ENCODE results near the gene PTPA.

PTPA gene

GRCh38 chr9:129102791-129103594 is 8.2 kb upstream of the PTPA start:
- H3K4me3 ChIP-seq (ENCODE audit: low read length), result no peak overlapping the region
- H2AFZ ChIP-seq (ENCODE audit: low read length), result no peak overlapping the region
- no peak overlapping the region for H3K27ac ChIP-seq (ENCODE audit: low read length)
- H3K9ac ChIP-seq (ENCODE audit: low read length), result no peak overlapping the region
- TF ChIP-seq EZH2phosphoT487 (IDR thresholded peaks at IDR 0.05; ENCODE audit: low read length) (no peak), CTCF (IDR thresholded peaks at IDR 0.05; ENCODE audit: low read length) (peak; percentile 54)
- H3K27me3 ChIP-seq (replicated peaks; ENCODE audit: insufficient read depth, low read length), result peaks cover 13% of the 10 kb centered on the region
- no peaks in the 10 kb centered on the region for H3K9me2 ChIP-seq (replicated peaks; ENCODE audit: insufficient read depth, low read length)
- H3K9me3 ChIP-seq (replicated peaks; ENCODE audit: insufficient read depth, low read length), result no peaks in the 10 kb centered on the region
- DNase-seq, result peak; percentile 46
- no peaks in the 10 kb centered on the region for H3F3A ChIP-seq (ENCODE audit: insufficient read depth, low read length)
- H3K4me2 ChIP-seq (ENCODE audit: low read depth, low read length), result no peak overlapping the region
- H3K79me2 ChIP-seq (ENCODE audit: low read length), result no peaks in the 10 kb centered on the region
- H3K4me1 ChIP-seq (ENCODE audit: low read length), result no peaks in the 10 kb centered on the region
- H3K36me3 ChIP-seq (replicated peaks; ENCODE audit: insufficient read depth, low read length), result no peaks in the 10 kb centered on the region
- H4K20me1 ChIP-seq (ENCODE audit: insufficient read depth, low read length), result no peaks in the 10 kb centered on the region

GRCh38 chr9:129103595-129103965 is 7.6 kb upstream of the PTPA start:
- Histone ChIP-seq H3K4me3 (ENCODE audit: low read length) (no peak overlapping the region), H3K36me3 (replicated peaks; ENCODE audit: insufficient read depth, low read length) (no peaks in the 10 kb centered on the region), H3K9me2 (replicated peaks; ENCODE audit: insufficient read depth, low read length) (no peaks in the 10 kb centered on the region), H4K20me1 (ENCODE audit: insufficient read depth, low read length) (no peaks in the 10 kb centered on the region), H3K9me3 (replicated peaks; ENCODE audit: insufficient read depth, low read length) (no peaks in the 10 kb centered on the region), H2AFZ (ENCODE audit: low read length) (no peak overlapping the region), H3K4me1 (ENCODE audit: low read length) (no peaks in the 10 kb centered on the region), H3K27ac (ENCODE audit: low read length) (no peak overlapping the region), H3F3A (ENCODE audit: insufficient read depth, low read length) (no peaks in the 10 kb centered on the region), H3K79me2 (ENCODE audit: low read length) (no peaks in the 10 kb centered on the region), H3K27me3 (replicated peaks; ENCODE audit: insufficient read depth, low read length) (peaks cover 17% of the 10 kb centered on the region), H3K9ac (ENCODE audit: low read length) (no peak overlapping the region), H3K4me2 (ENCODE audit: low read depth, low read length) (no peak overlapping the region)
- no peak for TF ChIP-seq EZH2 (optimal IDR thresholded peaks at IDR 0.05; ENCODE audit: low read depth, low read length)
- TF ChIP-seq EZH2phosphoT487 (IDR thresholded peaks at IDR 0.05; ENCODE audit: low read length), result no peak
- no peak for TF ChIP-seq CTCF (IDR thresholded peaks at IDR 0.05; ENCODE audit: low read length)
- DNase-seq, result no peak

DNA sequence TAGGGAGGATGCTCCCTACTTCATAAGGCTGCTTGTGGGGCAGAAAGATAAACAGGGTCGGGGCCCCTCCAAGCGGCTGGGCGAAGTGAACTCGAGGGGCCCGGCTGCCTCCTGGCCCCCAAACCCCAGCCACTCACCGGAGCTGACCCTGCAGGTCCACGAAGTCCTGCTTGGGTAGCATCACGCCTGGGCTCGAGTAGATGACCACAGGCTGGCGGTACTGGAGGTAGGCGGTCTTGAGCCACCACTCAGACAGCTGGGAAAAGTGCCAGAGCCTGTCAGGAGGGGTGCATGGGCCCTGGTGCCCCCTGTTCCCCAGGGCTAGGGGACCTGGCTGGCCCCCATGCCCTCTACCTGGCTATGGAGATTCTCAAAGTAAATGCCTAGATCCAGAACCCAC is 7.2 kb upstream of the PTPA start:
- Histone ChIP-seq H3K36me3 (replicated peaks; ENCODE audit: insufficient read depth, low read length) (no peaks in the 10 kb centered on the region), H3K27ac (ENCODE audit: low read length) (no peak overlapping the region), H2AFZ (ENCODE audit: low read length) (no peak overlapping the region), H3K9ac (ENCODE audit: low read length) (no peak overlapping the region), H3F3A (ENCODE audit: insufficient read depth, low read length) (no peaks in the 10 kb centered on the region), H3K4me3 (ENCODE audit: low read length) (no peak overlapping the region), H3K9me3 (replicated peaks; ENCODE audit: insufficient read depth, low read length) (no peaks in the 10 kb centered on the region), H3K79me2 (ENCODE audit: low read length) (no peaks in the 10 kb centered on the region), H4K20me1 (ENCODE audit: insufficient read depth, low read length) (no peaks in the 10 kb centered on the region), H3K9me2 (replicated peaks; ENCODE audit: insufficient read depth, low read length) (no peaks in the 10 kb centered on the region), H3K4me2 (ENCODE audit: low read depth, low read length) (no peak overlapping the region), H3K4me1 (ENCODE audit: low read length) (no peaks in the 10 kb centered on the region), H3K27me3 (replicated peaks; ENCODE audit: insufficient read depth, low read length) (peaks cover 18% of the 10 kb centered on the region)
- TF ChIP-seq EZH2phosphoT487 (IDR thresholded peaks at IDR 0.05; ENCODE audit: low read length), result no peak
- TF ChIP-seq CTCF (IDR thresholded peaks at IDR 0.05; ENCODE audit: low read length), result no peak
- TF ChIP-seq EZH2 (optimal IDR thresholded peaks at IDR 0.05; ENCODE audit: low read depth, low read length), result no peak
- no peak for DNase-seq
